Right lobe of liver (tissue), 6 donors: ENCODE measurements around the gene NDUFA11. TPM values are rescaled to one million over a fixed set of nuclear protein-coding genes. Genes with fewer than 3 reads are reported as not detected.

Experiments
- ATAC-seq, 4 donors: fragments of 200-7000 bp; cut with Tn5 transposase; one replicate each; pipeline ENCODE4 v1.9.1; 2020; ENCODE audit warnings: mild to moderate bottlenecking in 4 of 4, moderate library complexity in 4 of 4
- DNase-seq, 3 donors: peaks; one replicate each; pipeline ENCODE4 v3.0.0-alpha.2; 2020
- H3K27ac ChIP-seq, 3 donors: fragments of 200-600 bp; one replicate each; pipeline ENCODE4 v1.8.0; 2022
- H3K27me3 ChIP-seq, 2 donors: fragments of 200-600 bp; one replicate each; pipeline ENCODE4 v1.8.0; 2022
- H3K36me3 ChIP-seq, 4 donors: fragments of 200-600 bp; sonication (generic) in 1 of 4; one replicate each; pipeline versions ENCODE4 v1.5.1 to v1.8.0; 2017 to 2022; ENCODE audit warnings: control low read depth in 1 of 4
- H3K4me1 ChIP-seq, 4 donors: fragments of 200-600 bp; sonication (generic) in 1 of 4; one replicate each; pipeline versions ENCODE4 v1.5.1 to v1.8.0; 2017 to 2022; ENCODE audit warnings: control low read depth in 1 of 4
- H3K4me3 ChIP-seq, 3 donors: fragments of 200-600 bp; one replicate each; pipeline ENCODE4 v1.8.0; 2022
- H3K9me3 ChIP-seq, 4 donors: fragments of 200-600 bp; sonication (generic) in 1 of 4; one replicate each; pipeline versions ENCODE4 v1.5.1 to v1.8.0; 2017 to 2022; ENCODE audit warnings: control low read depth in 1 of 4
- CTCF ChIP-seq, 4 donors: fragments of 200-600 bp in 3 of 4; fragments of 450-650 bp in 1 of 4; IDR thresholded peaks; one replicate each; pipeline versions ENCODE4 v1.5.1 to v1.8.0; 2016 to 2022; ENCODE audit warnings: antibody characterized with exemption in 4 of 4, mild to moderate bottlenecking in 2 of 4
- POLR2A ChIP-seq: fragments of 450-650 bp; IDR thresholded peaks from one replicate; pipeline ENCODE4 v1.6.1; 2017; ENCODE audit warnings: antibody characterized with exemption, mild to moderate bottlenecking
- WGBS: methylation state at CpG from one replicate; pipeline ENCODE4 v1.1.6; 2018; ENCODE audit warnings: low coverage, low lambda C conversion rate; ENCODE audit not compliant: insufficient coverage; ENCODE audit errors: missing lambda C conversion rate; 5-methylcytosine and 5-hydroxymethylcytosine counted together
- intact Hi-C, 2 donors: fragments of 100-400 bp; cut with DNase I; formaldehyde crosslinking; loops; one replicate each; pipeline versions ENCODE4 v1.11.2 to v1.14.1; 2022
- total RNA-seq, 6 experiments: library from RNA; depleted of rRNA in 2 of 6; stranded (reverse); fragments of >200 nt in 2 of 6; fragmentation: NEBNext Ultra II Directional in 3 of 6; extraction: Animal tissue kit (Norgen Biotek cat#: 25700) in 3 of 6; gene quantifications; one replicate each; pipeline versions ENCODE4 v1.1.0 to v1.2.4, GENCODE V29; 2016 to 2023
- donor health status: DM: no; HTN: yes; CAD: no.
- donor health status: DM: no; HTN: no; CAD: no.
- donor health status: DM: no; HTN: no; CAD: no.
- donor health status: DM: no; HTN: yes; CAD: no.
- donor health status: DM: no; HTN: yes; CAD: no.

NDUFA11 gene
- total RNA-seq, 6 experiments from 2014 or later, result 108 to 161 (median 157) TPM

- Histone ChIP-seq H3K27ac (no peak overlapping the region), H3K27me3 (no peaks in the 10 kb centered on the region), H3K36me3 (peaks cover 0 to 35% (median 11%) of the 10 kb centered on the region in 4 donors), H3K4me3 (no peak overlapping the region), H3K9me3 (no peaks in the 10 kb centered on the region), H3K4me1 (peaks cover 0 to 10% (median 5%) of the 10 kb centered on the region in 4 donors)
- 91% methylated on average over 4 of the region's 11 CpGs for WGBS
- intact Hi-C loops, result no loop called here
- no peak for DNase-seq
- ATAC-seq, result no peak
- TF ChIP-seq CTCF (IDR thresholded peaks at IDR 0.05), result no peak
- no peak for TF ChIP-seq POLR2A
These were observed 12.2 kb upstream of the NDUFA11 start for GRCh38 chr19:5915782-5916165.

GRCh38 chr19:5914946-5915781, 11.6 kb upstream of the NDUFA11 start:
- no peak for DNase-seq
- Histone ChIP-seq H3K9me3 (no peaks in the 10 kb centered on the region), H3K4me3 (no peak overlapping the region), H3K27me3 (no peaks in the 10 kb centered on the region), H3K27ac (no peak overlapping the region), H3K4me1 (peaks cover 0 to 10% (median 5%) of the 10 kb centered on the region in 4 donors), H3K36me3 (peaks cover 0 to 35% (median 10%) of the 10 kb centered on the region in 4 donors)
- TF ChIP-seq CTCF (IDR thresholded peaks at IDR 0.05) (no peak), POLR2A (no peak)
- 89% methylated on average over 3 of the region's 42 CpGs for WGBS
- intact Hi-C loops, result no loop called here
- ATAC-seq, result peak in 2 of 4 donors; percentile 8 to 15

- H3K27ac ChIP-seq, result no peak overlapping the region
- peak in 1 of 4 donors; percentile 12 for ATAC-seq
- peaks cover 0 to 36% (median 8%) of the 10 kb centered on the region in 4 donors for H3K36me3 ChIP-seq
- DNase-seq, result no peak
- H3K4me1 ChIP-seq, result peaks cover 0 to 15% (median 5%) of the 10 kb centered on the region in 4 donors
- H3K9me3 ChIP-seq, result no peaks in the 10 kb centered on the region
- no peaks in the 10 kb centered on the region for H3K27me3 ChIP-seq
- no peak for TF ChIP-seq CTCF (IDR thresholded peaks at IDR 0.05)
- TF ChIP-seq POLR2A, result no peak
- intact Hi-C loops, result no loop called here
- no peak overlapping the region for H3K4me3 ChIP-seq
- WGBS, result 86% methylated on average over 5 of the region's 22 CpGs
These were observed 10.8 kb upstream of the NDUFA11 start for GRCh38 chr19:5914358-5914774.

GRCh38 chr19:5913739-5914357, 10.3 kb upstream of the NDUFA11 start, which contains the start of gene CAPS:
Gene CAPS (plus strand): TSS chr19:5914254. CDS start chr19:5914407, 153 bp downstream.
- H3K4me1 ChIP-seq, result peaks cover 0 to 20% (median 6%) of the 10 kb centered on the region in 4 donors
- intact Hi-C loops, result no loop called here

More at GRCh38 chr19:5913739-5914357, 10.3 kb upstream of the NDUFA11 start, which contains the start of gene CAPS:
- peaks cover 0 to 30% (median 8%) of the 10 kb centered on the region in 4 donors for H3K36me3 ChIP-seq
- no peak within 1 kb of the TSS for H3K27ac ChIP-seq
- no peak within 1 kb of the TSS for H3K4me3 ChIP-seq
- no peak for TF ChIP-seq CTCF (IDR thresholded peaks at IDR 0.05)
- no peak for TF ChIP-seq POLR2A
- 0% methylated on average over 3 of the region's 10 CpGs for WGBS
- DNase-seq (peak in 2 of 3 donors; percentile 61 to 66), ATAC-seq (peak; percentile 65 to 79 (median 73))
- no peaks in the 10 kb centered on the region for H3K9me3 ChIP-seq
- H3K27me3 ChIP-seq, result no peaks in the 10 kb centered on the region
